WI38 (cell line): ENCODE results near the gene ZFP1.

Experiments
- H3K4me3 ChIP-seq: 2 replicates; pipeline ENCODE4 v1.5.1; 2011; ENCODE audit warnings: low read depth, mild to moderate bottlenecking, control low read depth, low read length
- TF ChIP-seq, protein P1 (sequence below): IDR thresholded peaks from 2 replicates; pipeline ENCODE4 v1.5.1; 2012; ENCODE audit warnings: low read depth, mild to moderate bottlenecking, control low read depth, low read length

The ZFP1 gene

GRCh38 chr16:75110637-75111513 lies 37.4 kb upstream of the ZFP1 start:
- H3K4me3 ChIP-seq = peak overlapping the region; percentile 33
- TF ChIP-seq, protein P1, sequence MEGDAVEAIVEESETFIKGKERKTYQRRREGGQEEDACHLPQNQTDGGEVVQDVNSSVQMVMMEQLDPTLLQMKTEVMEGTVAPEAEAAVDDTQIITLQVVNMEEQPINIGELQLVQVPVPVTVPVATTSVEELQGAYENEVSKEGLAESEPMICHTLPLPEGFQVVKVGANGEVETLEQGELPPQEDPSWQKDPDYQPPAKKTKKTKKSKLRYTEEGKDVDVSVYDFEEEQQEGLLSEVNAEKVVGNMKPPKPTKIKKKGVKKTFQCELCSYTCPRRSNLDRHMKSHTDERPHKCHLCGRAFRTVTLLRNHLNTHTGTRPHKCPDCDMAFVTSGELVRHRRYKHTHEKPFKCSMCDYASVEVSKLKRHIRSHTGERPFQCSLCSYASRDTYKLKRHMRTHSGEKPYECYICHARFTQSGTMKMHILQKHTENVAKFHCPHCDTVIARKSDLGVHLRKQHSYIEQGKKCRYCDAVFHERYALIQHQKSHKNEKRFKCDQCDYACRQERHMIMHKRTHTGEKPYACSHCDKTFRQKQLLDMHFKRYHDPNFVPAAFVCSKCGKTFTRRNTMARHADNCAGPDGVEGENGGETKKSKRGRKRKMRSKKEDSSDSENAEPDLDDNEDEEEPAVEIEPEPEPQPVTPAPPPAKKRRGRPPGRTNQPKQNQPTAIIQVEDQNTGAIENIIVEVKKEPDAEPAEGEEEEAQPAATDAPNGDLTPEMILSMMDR = peak; percentile 91

DNA sequence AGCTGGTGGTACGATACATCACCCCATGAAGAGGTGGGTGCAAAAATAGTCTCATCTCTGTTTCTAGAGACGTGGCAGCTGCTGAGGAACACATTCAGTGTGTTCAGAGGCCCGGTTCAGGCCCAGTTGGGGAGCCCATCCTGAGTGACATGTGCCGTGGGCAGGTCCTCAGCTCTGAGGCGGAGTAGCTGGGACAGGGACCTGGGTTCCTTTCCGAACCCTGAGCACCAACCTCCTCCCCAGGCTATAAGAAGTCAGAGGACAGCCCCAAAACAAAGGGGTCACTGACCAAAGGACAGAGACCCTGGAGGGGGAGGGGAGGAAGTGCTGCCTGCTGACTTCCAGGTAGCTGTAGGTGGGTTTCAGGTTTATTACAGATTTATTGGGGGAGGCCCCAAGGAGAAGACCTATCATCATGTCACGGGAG lies 36.8 kb upstream of the ZFP1 start:
- no peak overlapping the region for H3K4me3 ChIP-seq
- TF ChIP-seq, protein P1 = no peak

- TF ChIP-seq, protein P1 = no peak
- no peak overlapping the region for H3K4me3 ChIP-seq
These were observed 36.2 kb upstream of the ZFP1 start for GRCh38 chr16:75111961-75112733.

DNA sequence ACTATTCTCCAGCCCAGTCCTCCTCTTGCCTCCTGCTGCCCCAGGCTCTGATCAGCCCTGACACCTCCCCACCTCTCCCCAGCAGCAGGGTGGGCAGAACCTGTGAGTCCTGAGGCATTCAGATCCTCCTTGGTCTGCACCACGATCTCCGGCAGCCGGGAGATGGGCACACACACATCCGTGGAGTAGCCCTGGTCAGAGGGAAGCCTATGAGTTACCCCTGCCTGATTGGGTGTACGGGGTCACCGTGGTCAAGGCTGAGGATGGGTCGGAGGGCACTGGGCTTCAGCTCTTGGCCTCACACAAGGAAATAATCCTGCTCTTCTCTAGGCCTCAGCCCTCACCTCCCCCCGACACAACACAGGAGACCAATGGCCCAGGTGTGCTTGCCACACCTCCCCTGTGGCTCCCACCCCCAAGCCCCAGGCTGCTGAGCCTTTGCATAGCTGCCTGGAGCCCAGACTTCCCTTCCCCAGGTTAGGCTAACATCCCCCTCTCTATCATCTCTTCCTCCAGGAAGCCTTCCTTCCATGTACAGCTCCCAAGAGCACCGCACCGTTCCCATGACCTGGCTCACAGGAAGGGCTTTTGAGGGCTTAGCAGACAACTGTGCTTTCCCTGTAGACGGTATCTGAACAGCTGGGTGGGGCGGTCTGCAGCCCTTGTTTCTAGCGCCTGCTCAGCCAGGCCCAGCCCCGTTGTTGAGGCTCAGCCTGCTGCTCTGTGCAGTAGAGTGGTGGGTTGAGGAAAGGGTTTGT lies 35.4 kb upstream of the ZFP1 start:
- no peak overlapping the region for H3K4me3 ChIP-seq
- TF ChIP-seq, protein P1 = no peak

GRCh38 chr16:75113541-75114121 lies 34.7 kb upstream of the ZFP1 start:
- TF ChIP-seq, protein P1 = no peak
- H3K4me3 ChIP-seq = no peak overlapping the region

DNA sequence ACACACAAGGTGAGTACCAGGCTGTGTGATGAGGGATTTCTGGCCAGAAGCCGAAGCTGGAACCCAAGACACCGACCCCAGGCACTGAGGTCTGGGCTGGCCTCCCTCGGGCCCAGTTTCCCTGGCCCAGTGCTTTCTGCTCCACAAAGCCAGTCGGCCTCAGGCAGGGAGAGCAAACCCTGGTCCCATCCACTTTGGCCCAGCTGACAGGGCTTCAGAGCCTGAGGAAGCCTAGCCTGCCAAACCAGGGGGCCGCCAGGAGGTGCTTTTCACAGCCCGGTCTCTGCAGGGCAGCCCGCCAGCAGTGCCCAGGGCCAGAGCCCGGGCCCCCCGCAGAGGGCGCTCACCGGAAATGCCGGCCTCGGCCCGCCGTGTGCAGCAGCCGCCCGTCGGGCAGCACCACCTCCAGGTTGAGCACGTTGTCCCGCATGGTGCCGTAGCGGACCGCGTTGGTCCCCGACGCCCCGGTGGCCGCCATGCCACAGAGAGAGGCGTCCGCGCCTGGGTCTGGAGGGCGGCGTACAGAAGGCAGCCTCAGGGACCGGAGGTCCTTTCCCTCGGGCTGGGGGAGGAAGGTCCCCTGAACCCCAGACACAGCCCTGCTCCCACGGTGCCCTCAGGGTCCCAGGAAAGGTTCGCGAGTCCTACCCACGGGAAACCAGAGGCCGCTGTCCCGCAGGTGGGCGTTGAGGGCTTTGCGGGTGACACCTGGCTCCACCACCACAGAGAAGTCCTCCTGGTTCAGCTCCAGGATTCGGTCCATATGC lies 34.0 kb upstream of the ZFP1 start:
- no peak overlapping the region for H3K4me3 ChIP-seq
- TF ChIP-seq, protein P1 = no peak
